NCI-H2029 (cell line): ENCODE data around the gene TENT4B.

Source experiments
- DNase-seq: peaks from one replicate; lab custom pipeline; 2025; lab: John Stamatoyannopoulos, UW

TENT4B gene

DNA sequence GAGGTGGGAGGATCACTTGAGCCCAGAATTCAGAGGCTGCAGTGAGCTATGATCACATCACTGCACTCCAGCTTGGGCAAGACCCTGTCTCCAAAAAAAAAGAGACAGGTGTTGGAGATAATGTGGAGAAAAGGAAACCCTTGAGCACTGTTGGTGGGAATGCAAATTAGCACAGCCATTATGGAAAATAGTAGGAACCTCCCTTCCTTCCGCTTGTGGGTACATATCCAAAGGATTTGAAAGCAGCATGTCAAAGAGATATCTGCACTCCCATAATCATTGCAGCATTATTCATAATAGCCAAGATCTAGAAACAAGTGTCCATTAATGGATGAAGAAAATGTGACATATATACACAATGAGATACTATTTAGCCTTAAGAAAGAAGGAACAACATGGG is 103.5 kb downstream of the TENT4B start:
- DNase-seq, result no peak

DNA sequence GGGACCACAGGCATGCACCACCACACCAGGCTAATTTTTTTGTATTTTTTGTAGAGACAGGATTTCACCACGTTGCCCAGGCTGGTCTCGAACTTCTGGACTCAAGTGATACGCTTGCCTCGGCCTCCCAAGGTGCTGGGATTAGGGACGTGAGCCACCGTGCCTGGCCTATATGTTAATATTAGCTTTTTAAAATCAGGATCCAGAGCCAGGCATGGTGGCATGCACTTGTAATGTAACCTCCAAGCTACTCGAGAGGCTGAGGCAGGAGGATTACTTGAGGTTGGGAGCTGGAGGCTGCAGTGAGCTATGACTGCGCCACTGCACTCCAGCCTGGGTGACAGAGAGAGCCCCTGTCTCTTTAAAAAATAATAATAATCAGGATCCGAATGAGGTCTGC is 104.8 kb downstream of the TENT4B start:
- no peak for DNase-seq

DNA sequence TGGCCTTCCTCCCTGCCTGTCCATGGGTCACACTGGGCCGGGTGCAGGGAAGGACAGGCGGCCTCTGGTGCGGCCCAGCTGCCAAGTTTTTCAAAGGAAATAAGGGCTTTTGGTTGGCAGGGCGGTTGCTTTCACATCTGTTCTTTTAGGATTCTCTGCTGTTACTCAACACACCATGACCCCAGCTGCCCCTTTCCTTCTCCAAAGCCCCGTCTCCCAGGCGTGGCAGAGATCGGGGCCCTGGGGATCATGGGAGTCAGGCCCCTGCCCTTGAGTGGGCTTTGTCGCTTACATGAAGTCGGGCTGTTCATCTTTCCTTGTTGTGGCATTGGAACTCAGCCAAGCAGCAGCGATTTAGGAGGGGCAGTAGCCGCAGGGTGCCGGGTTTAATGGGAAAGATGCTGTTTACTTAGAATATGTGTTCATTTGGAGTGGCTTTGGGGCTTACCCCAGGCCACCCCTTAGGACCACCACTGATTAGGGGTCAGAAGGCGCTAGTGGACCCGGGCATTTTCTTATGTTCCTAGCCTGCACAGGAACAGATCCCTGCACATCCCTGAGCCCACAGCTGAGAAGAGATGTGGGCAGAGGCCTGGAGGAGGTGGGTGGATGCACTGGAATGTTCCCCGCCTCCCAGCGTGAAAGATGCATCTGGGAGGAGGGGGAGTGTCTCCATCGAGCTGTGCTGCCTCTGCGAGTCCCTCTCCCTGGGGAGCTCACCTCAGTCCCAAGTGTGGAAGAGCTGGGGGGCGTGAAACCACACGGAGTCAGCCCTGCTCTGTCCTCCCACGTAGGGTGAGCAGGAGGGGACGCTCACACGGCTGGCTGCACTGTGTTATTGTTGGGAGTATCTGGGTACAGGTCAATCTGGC is 106.5 kb downstream of the TENT4B start:
- no peak for DNase-seq

DNA sequence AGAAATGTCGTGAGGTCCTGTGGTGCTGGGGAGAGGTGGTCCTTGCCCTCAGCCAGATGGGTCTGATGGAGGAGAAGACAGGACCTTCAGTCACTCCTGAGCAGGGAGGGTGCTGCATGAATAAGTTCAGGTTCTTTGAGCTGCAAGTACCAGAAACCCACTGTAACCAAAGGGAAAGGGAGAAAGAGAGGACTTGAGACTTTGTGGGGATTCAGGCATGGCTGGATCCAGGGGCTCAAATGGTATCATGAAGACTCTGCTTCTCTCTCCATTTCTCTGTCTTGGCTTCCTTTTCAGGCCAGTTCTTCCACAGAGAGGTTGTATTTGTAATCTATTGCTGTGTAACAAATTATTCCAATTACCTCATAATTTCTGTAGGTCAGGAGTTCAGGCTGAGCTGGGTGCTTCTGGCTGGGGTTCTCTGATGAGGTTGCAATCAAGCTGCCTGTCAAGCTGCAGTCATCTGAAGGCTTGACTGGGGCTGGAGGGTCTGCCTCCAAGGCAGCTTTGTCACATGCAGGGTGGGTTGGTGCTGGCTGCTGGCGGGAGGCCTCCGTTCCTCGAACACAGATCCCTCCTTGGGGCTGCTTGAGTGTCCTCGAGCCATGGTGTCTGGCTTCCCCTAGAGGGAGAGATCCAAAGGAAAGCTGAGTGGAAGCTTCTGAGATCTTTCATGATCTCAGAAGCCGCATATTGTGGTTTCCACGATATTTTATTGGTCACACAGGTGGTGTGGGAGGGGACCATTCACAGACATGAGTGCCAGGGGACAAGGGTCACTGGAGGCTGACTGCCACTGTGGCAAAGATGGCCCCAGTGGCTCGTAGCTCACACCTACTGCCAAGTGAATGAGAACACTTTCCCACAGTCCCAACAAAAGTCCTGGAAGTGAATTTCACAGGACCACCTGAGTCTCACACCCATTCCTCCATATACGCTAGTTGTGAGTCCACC is 107.4 kb downstream of the TENT4B start:
- no peak for DNase-seq

DNA sequence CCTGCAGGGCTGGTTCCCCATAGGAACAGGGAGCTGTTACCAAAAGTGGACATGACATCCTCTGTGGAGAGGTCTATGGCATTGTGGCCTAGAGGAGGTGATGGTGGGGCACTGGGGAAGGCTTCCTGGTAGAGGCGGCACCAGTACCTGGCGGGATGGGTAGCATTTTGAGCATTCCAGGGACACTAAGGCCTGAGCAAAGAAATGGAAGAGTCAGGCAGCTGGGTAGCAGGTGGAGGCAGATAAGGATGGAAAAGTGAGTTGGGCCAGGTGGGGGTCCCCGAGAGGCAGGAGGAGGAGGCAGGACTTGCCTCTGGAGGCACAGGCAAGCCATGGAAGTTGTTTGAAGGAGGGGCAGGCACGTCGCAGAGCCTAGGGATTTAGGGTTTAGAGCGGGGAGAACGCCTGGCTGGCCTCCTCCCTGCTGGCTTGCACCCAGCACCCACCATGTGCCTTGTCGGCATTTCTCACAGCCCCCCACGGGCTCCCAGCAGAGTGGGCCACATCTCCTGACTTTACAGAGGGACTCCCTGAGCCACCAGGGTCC is 108.1 kb downstream of the TENT4B start:
- DNase-seq, result no peak

DNA sequence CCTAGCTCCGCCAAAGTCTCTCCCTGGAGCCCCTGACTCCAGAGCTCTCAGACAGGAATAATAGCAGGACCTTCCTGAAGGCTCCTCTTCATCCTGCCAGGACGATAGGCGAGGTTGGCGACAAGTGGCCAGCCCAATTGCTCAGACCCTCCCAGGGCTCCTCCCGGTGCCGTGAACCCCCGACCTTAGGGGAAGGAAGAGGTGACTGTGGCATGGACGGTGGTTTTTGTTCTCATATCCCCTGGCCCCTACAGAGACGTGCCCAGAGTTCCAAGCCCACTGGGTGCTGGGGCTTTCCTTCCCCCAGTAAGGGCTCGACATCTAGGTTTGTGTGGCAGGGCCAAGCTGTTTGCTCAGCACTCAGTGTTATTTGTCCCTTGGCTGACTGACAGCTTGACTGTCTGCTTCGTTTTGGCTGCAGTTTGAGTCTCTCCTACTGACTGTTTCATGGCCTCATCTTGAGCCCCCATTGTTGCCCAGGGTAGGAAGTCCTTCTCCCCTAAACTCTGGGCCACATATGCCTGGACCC is 108.7 kb downstream of the TENT4B start:
- DNase-seq, result peak; percentile 59

DNA sequence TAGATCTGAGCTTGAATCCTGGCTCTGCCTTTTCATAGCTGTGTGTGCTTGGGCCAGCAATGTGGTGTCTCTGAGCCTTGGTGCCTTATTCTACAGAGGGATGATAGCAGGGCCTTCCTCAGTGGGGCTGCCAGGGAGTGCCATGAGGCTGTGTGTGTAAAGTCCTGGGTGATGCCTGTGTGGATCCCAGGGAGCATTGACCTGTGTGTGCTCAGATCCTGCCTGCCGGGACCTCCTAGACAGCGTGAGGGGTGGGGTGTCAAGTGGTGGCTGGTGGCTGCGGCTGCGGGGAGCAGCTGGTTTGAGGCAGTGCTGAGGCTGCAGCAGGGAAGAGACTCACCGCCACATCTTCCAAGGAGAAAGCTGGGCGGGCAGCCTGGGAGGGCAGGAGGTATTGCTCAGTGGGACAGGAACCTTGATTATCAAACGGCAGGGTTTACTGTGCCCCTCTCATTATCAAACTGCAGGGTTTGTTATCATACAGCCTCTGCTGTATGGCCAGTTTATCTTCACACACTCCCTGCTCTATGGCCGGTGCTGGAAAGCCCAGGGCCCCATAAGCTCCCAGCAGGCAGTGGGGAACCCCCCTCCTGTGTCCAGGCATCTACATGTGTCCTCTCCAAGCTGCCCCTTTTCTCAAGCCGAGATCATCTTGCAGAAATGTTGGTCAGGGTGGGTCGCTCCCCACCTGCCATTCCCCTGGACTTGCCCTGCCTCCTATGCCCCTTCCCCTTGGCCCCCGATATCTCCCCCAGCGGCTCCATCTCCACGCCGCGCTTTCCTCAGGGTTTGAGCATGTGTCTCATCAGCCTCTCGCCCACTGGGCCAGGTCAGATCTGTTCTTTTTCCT is 110.2 kb downstream of the TENT4B start:
- DNase-seq, result no peak

DNA sequence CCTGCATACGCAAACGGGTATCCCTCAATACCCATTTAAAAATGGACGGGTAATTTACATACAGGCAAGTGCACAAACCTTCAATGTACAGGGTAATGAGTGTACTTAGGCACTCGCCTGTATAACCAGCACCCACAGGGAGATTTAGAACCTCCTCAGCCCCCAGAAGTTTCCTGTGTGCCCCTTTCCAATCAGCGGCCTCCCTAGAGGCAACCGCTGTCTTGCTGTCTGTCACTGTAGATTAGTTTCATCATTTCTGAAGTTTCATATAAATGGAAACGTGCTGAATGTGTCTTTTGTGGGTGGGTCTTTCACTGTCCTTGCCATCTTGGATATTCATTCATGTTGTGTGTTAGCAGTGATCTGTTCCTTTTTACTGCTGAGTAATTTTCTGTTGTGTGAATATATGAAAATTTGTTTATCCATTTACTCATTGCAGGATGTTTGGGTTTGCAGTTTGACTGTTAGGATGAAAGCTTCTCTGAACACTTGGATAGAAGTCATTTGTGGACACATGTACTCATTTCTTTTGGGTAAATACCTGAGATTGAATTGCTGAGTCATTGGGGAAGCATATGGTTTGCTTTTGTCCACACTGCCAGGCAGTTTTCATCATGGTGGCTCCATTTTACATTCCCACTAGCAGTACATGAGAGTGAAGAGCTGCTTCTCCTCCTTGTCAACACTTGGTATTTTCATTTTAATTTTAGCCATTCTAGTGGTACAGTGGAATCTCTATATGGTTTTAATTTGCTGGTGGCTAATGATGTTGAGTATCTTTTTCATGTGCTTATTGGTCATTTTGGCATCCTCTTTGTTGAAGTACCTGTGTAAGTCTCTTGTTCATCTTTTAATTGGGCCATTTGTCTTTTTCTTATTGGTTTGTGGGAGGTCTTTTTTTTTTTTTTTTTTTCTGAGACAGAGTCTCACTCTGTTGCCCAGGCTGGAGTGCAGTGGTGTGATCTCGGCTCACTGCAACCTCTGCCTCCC is 111.1 kb downstream of the TENT4B start:
- no peak for DNase-seq

DNA sequence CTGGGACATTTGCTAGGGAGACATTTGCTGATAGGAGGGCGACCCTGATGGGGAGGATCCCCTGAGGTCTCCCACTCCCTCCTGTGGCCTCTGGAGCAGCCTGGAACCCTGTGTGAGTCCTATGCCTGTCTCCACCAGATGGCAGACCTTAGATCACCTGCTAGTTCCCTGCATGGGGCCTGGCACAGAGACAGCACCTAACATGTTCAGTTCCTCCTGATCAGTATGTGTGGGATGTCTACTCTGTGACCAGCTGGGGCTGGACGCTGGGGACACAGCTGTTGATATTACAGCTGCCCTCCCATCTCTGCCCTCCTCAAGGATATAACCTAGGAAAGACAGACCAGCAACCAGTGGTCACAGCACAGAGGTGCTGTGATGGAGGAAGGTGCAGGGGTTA is 112.2 kb downstream of the TENT4B start:
- no peak for DNase-seq

DNA sequence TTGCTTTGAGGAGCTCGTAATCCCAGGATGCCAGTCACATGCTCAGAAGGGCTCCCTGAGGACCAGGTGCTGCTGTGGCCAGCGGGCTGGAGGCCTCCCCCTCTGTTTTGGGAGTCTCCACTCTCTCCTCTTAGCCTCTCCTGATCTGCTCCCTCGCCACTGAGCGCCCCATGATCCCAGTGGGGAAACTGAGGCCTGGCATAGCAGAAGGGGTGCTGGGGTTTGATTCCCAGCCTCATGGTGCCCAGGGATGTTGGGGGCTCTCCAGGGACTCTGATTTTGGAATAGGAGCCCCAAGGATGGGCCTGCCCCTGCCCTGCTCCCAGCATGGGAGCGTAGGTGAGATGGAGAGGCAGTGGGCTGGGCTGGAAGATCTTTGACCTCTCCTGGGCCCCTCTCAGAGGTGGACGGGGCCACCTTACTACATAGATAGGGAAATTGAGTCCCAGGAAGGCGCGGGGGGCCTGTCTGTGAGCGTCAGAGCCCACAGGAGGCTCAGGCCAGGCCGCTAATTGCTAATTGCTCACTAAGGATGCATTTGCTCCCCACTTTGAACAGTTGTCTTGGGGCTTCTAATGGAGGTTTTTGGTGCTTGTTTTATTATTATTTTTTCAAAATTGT is 112.7 kb downstream of the TENT4B start:
- DNase-seq, result no peak

DNA sequence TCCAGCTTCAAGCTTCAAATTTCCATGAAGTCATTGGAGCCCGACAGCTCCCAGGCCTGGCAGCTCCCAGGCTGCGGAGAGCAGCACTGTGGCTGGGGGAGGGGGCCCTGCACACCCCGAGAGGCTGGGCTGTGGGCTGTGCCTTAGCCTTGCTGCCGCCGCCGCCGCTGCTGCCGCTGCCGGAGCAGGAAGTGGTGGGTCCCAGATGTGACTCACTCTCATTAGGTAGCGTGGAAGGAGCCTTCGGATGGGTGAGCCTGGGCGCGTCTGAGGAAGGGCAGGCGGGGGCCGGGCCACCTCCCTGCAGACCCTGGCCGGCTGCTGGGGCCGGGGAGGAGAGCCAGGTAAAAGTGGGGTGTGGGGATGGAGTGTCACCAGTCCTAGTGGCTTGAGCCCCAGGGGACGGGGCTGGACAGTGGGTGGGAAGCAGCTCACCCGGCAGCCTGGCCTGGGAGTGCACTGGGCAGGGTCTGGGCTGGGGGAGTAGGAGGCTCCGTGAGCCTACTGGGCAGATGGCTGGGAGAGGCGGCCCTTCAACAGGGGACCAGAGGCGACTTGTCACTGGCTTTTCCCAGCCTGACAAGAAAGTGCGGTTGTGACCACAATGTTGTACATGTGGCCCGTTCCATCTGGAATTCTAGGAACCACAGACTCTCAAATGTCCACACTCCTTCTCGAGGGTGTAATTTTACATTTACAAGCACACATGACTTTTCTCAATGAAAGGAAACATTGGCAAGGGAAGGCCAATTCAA is 113.4 kb downstream of the TENT4B start, which contains the start of gene ADCY7:
Gene ADCY7, plus strand, starts transcription at position 215 of the 755 bp plus-strand sequence. CDS start 21,629 bp downstream, outside the sequence.
- DNase-seq, result no peak

DNA sequence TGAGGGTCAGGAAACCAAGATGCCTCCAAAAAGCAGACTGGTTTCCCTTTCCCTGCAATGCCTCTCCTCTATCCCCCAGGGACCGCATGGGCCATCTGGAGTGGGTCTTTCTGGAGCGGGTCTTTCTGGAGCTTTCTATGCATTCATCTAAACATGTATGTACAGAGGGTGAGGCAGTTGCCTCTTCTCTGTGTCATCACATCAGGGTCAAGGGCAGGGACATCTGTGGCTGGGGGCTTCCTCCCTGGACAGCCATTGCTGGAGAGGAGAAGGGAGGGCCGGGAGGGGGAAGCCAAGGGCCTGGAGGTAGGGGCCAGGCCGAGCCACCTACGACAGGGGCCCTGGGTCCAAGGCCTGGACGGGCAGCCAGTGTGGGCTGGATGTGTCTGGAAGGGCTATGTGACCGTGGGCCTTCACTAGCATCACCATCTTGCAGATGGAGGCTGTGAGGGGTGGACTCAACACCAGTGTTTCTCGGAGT is 114.1 kb downstream of the TENT4B start:
- no peak for DNase-seq

DNA sequence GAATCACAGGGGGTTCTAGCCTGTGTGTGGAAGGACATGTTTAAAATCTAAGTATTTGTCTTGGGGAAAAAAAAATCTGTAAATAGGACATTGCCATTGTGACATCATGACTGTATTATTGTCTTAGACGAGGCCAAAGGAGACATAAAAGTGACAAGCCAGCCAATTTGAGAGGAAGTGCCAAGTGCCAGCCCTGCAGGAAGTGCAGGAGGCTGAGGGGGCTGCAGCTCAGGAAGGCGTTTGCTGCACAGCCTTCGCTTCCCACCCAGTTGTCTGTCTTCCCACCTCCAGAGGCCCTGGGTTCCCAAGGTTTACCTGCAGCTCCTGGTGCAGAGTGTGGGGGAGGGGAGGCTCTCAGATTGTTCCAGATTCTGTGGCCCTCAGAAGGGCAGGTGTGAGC is 114.5 kb downstream of the TENT4B start:
- DNase-seq, result no peak

DNA sequence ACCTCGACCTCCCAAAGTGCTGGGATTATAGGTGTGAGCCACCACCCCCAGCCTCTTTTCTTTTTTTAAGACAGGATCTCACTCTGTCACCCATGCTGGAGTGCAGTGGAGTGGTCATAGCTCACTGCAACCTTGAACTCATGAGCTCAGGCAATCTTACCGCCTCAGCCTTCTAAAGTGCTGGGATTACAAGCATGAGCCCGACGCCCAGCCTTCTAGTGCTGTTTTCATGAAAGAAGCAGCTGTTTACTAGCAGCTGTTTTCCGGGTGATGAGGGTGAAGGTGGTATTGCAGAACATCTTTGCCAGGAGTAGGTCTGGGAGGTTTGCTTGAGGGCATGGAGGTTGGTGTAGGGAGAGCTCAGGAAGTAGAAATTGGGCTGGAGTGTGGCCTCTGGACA is 115.2 kb downstream of the TENT4B start:
- no peak for DNase-seq

DNA sequence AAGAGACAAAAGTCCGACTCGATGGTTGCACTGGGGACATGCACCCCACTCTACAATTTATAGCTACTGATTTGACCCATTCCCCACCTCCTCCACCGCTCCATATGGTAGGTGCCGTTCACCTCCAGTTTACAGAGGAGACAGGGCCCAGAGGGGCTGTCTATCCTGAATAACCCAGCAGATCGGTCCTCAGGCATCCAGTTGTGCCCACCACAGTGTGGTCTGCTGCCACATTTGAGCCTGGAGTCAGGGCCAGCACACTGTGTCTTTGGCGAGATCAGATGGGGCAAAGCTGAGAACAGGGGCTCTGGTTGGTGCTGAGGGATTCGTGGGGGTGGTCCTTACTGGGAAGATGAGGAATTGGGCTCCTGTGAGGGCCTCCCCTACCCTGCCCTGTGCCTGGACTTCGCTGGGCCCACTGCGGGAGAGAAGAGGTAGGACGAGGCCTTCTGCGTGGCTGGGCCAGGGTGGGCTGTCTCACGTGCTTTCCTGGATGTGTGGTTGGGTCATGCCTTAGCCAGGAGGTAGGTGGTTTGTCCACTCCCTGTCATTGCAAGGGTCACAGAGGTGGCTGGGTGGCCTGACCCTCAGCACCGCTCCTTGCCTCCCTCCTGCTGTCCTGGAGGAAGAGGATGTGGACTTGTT is 116.1 kb downstream of the TENT4B start:
- DNase-seq, result no peak

DNA sequence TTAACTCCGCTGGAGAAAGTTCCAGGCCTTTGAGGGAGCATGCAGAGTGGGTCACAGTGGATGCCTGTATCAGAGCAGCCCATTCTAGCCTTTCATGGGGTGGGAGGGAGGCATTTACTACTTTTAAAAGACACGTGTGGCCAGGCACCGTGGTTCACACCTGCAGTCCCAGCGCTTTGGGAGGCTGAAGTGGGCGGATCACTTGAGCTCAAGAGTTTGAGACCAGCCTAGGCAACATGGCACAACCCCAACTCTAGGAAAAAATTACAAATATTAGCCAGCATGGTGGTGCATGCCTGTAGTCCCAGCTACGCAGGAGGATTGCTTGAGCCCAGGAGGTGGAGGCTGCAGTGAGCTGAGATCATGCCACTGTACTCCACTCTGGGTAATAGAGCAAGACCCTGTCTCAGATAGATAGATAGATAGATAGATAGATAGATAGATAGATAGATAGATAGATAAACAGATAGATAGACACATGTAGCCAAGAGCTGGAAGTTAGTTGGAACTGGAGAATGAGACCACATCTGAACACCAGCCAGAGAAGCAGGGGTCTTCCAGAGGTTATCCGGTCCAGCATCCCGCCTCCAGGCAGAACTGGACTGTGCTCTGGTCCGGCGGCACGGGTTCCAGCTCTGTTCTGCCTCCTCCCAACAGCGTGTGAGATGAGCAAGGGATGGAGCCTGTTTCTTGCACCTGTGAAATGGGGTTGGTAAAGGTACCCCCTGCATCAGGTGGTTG is 116.8 kb downstream of the TENT4B start:
- no peak for DNase-seq

DNA sequence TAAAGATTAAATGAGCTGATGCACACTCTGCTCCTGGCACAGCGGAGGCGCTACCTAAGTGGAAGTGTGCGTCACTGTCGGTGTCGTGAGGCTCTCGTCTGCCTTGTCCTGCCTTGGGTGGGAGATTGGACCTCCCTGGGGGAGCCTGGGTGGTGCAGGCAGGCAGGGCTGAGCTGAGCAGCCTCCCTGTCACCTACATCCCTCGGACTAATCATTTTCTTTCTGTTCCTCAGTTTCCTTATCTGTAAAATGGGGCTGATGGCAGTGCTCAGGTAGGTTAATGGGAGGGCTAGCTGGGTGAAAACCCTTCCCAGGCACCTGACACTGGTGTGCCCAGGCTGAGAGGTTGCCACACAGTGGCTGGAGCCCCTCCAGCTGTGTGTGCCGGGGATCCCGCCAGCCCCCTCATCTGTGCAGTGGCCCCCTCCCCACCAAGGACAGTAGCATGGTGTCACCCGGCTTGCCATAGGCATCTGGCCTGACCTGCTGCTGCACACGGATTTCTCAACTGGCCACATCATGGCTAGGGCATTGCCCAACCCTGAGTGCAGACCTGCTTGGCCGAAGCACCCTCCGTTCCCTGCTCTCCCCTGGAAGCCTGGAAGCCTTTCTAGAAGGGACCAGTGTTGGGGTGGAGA is 117.5 kb downstream of the TENT4B start:
- no peak for DNase-seq
